Activated CD8-positive, alpha-beta memory T cell treated with anti-CD3 and anti-CD28 coated beads, Interleukin-2, amount 50 U/mL, for 48 hours (primary cell): ENCODE data around the gene PDSS2.
"Not testable (repeated sequence)": the region's sequence is repeated elsewhere in the genome, so short reads cannot be mapped to it uniquely, and the experiment has no call there.

Source experiments
- DNase-seq: peaks from one replicate; pipeline ENCODE4 v3.0.0-alpha.2; 2020

The PDSS2 gene

GRCh38 chr6:107413966-107414645, 45.3 kb downstream of the PDSS2 start:
- DNase-seq, result no peak

GRCh38 chr6:107411161-107411560, 48.2 kb downstream of the PDSS2 start:
- no peak for DNase-seq

- DNase-seq, result no peak
These were observed 49.4 kb downstream of the PDSS2 start for GRCh38 chr6:107409942-107410341.

- no peak for DNase-seq
These were observed 50.6 kb downstream of the PDSS2 start for GRCh38 chr6:107408714-107409113.

- DNase-seq, result no peak
These were observed 54.4 kb downstream of the PDSS2 start for GRCh38 chr6:107405002-107405401.

GRCh38 chr6:107402533-107402932, 56.8 kb downstream of the PDSS2 start:
- DNase-seq, result no peak

- DNase-seq, result no peak
These were observed 57.8 kb downstream of the PDSS2 start for GRCh38 chr6:107401573-107401972.

GRCh38 chr6:107400616-107401147, 58.7 kb downstream of the PDSS2 start:
- no peak for DNase-seq

- DNase-seq, result no peak
These were observed 59.4 kb downstream of the PDSS2 start for GRCh38 chr6:107399935-107400334.

GRCh38 chr6:107398001-107398400, 61.4 kb downstream of the PDSS2 start:
- DNase-seq, result no peak

- no peak for DNase-seq
These were observed 63.2 kb downstream of the PDSS2 start for GRCh38 chr6:107396211-107396610.

GRCh38 chr6:107392069-107392468, 67.3 kb downstream of the PDSS2 start:
- DNase-seq, result no peak

- no peak for DNase-seq
These were observed 68.5 kb downstream of the PDSS2 start for GRCh38 chr6:107390685-107391435.

GRCh38 chr6:107390056-107390455, 69.3 kb downstream of the PDSS2 start:
- DNase-seq, result no peak

GRCh38 chr6:107386904-107387303, 72.5 kb downstream of the PDSS2 start:
- no peak for DNase-seq

- DNase-seq, result no peak
These were observed 73.0 kb downstream of the PDSS2 start for GRCh38 chr6:107386340-107386739.

- DNase-seq, result no peak
These were observed 75.7 kb downstream of the PDSS2 start for GRCh38 chr6:107383705-107384104.

- DNase-seq, result no peak
These were observed 85.1 kb downstream of the PDSS2 start for GRCh38 chr6:107374264-107374663.

GRCh38 chr6:107369493-107369892, 89.9 kb downstream of the PDSS2 start:
- no peak for DNase-seq

GRCh38 chr6:107368471-107368870, 90.9 kb downstream of the PDSS2 start:
- DNase-seq, result no peak

- not testable (repeated sequence) for DNase-seq
These were observed 95.2 kb downstream of the PDSS2 start for GRCh38 chr6:107364173-107364572.

GRCh38 chr6:107361753-107362604, 97.4 kb downstream of the PDSS2 start:
- no peak for DNase-seq

GRCh38 chr6:107360476-107360875, 98.9 kb downstream of the PDSS2 start:
- DNase-seq, result no peak
